HepG2 (cell line): ENCODE measurements around the gene FGD2. TPM values are rescaled to one million over a fixed set of nuclear protein-coding genes. Genes with fewer than 3 reads are reported as not detected.

Experiments used
- ATAD3A ChIP-seq: sonication (generic); formaldehyde crosslinking; IDR thresholded peaks from 2 replicates; pipeline ENCODE4 v1.4.0; 2020; ENCODE audit warnings: missing genetic modification reagents
- GTF2F1 ChIP-seq: fragments of 150-350 bp; IDR thresholded peaks from 2 replicates; pipeline ENCODE4 v1.6.1; 2014; ENCODE audit warnings: low read length
- IRF1 ChIP-seq: sonication (generic); formaldehyde crosslinking; IDR thresholded peaks from 2 replicates; pipeline ENCODE4 v1.4.0; 2020; ENCODE audit warnings: low read depth, mild to moderate bottlenecking, missing genetic modification reagents
- JUN ChIP-seq: sonication (generic); formaldehyde crosslinking; IDR thresholded peaks from 2 replicates; pipeline ENCODE4 v1.4.0; 2020; ENCODE audit warnings: mild to moderate bottlenecking, missing genetic modification reagents
- LRRFIP1 ChIP-seq: sonication (generic); formaldehyde crosslinking; conservative IDR thresholded peaks from 2 replicates; pipeline ENCODE4 v1.4.0; 2020; ENCODE audit warnings: missing genetic modification reagents
- NR2C2 ChIP-seq: sonication (generic); formaldehyde crosslinking; IDR thresholded peaks from 2 replicates; pipeline ENCODE4 v1.4.0; 2020; ENCODE audit warnings: missing genetic modification reagents, mild to moderate bottlenecking, moderate library complexity, borderline replicate concordance
- NRL ChIP-seq: sonication (generic); formaldehyde crosslinking; IDR thresholded peaks from 2 replicates; pipeline ENCODE4 v1.5.0; 2020; ENCODE audit warnings: missing genetic modification reagents, mild to moderate bottlenecking, moderate library complexity, borderline replicate concordance
- PCBP2 ChIP-seq: fragments of 200-400 bp; formaldehyde crosslinking; optimal IDR thresholded peaks from 2 replicates; pipeline ENCODE3; 2018; ENCODE audit warnings: low read length, low read depth; ENCODE audit not compliant: poor library complexity, severe bottlenecking
- POLR2A ChIP-seq, 2 experiments: IDR thresholded peaks; 2 replicates each; pipeline ENCODE4 v1.6.1; 2011; ENCODE audit warnings: low read depth in 2 of 2, low read length in 2 of 2, mild to moderate bottlenecking in 1 of 2, moderate library complexity in 1 of 2; ENCODE audit not compliant: insufficient read depth in 1 of 2
- SALL2 ChIP-seq: sonication (generic); formaldehyde crosslinking; IDR thresholded peaks from 2 replicates; pipeline ENCODE4 v1.8.1; 2023; ENCODE audit warnings: mild to moderate bottlenecking, missing genetic modification reagents, inconsistent platforms
- TEAD2 ChIP-seq: sonication (generic); formaldehyde crosslinking; IDR thresholded peaks from 2 replicates; pipeline ENCODE4 v1.9.0; 2021; ENCODE audit warnings: missing genetic modification reagents
- ZBTB44 ChIP-seq: sonication (generic); formaldehyde crosslinking; IDR thresholded peaks from 2 replicates; pipeline ENCODE4 v1.4.0; 2020; ENCODE audit warnings: missing genetic modification reagents
- ZBTB46 ChIP-seq: sonication (generic); formaldehyde crosslinking; IDR thresholded peaks from 2 replicates; pipeline ENCODE4 v1.4.0; 2020; ENCODE audit warnings: mild to moderate bottlenecking, missing genetic modification reagents, borderline replicate concordance
- ZMYM2 ChIP-seq: sonication (generic); formaldehyde crosslinking; IDR thresholded peaks from 2 replicates; pipeline ENCODE4 v1.8.0; 2022; ENCODE audit warnings: mild to moderate bottlenecking, missing genetic modification reagents
- ZNF10 ChIP-seq: sonication (generic); formaldehyde crosslinking; IDR thresholded peaks from 2 replicates; pipeline ENCODE4 v1.4.0; 2020; ENCODE audit warnings: mild to moderate bottlenecking, low read depth, missing genetic modification reagents, borderline replicate concordance
- ZNF256 ChIP-seq: sonication (generic); formaldehyde crosslinking; conservative IDR thresholded peaks from 2 replicates; pipeline ENCODE4 v1.4.0; 2020; ENCODE audit warnings: missing genetic modification reagents
- ZNF441 ChIP-seq: sonication (generic); formaldehyde crosslinking; IDR thresholded peaks from 2 replicates; pipeline ENCODE4 v1.7.0; 2021; ENCODE audit warnings: missing genetic modification reagents, borderline replicate concordance
- ZNF451 ChIP-seq: sonication (generic); formaldehyde crosslinking; IDR thresholded peaks from 2 replicates; pipeline ENCODE4 v1.5.0; 2020; ENCODE audit warnings: mild to moderate bottlenecking, missing genetic modification reagents
- ZNF562 ChIP-seq: sonication (generic); formaldehyde crosslinking; IDR thresholded peaks from 2 replicates; pipeline ENCODE4 v1.8.0; 2022; ENCODE audit warnings: missing genetic modification reagents, borderline replicate concordance
- ZNF569 ChIP-seq: sonication (generic); formaldehyde crosslinking; IDR thresholded peaks from 2 replicates; pipeline ENCODE4 v1.5.0; 2020; ENCODE audit warnings: mild to moderate bottlenecking, missing genetic modification reagents, moderate library complexity, borderline replicate concordance
- ZNF704 ChIP-seq: sonication (generic); formaldehyde crosslinking; IDR thresholded peaks from 2 replicates; pipeline ENCODE4 v1.8.1; 2023; ENCODE audit warnings: mild to moderate bottlenecking, inconsistent platforms, moderate library complexity, missing genetic modification reagents, borderline replicate concordance
- polyA plus RNA-seq, 8 experiments: library from polyadenylated mRNA; depleted of rRNA in 3 of 8; stranded (reverse) in 7 of 8; unstranded in 1 of 8; fragments of >200 nt; fragmentation: Illumina TruSeq in 4 of 8; extraction: Trizol in 4 of 8; gene quantifications; 2 replicates each; pipeline versions ENCODE4 v1.2.1 to v1.2.3, GENCODE V29; 2011 to 2016; ENCODE audit warnings: low read depth in 4 of 8, missing spikeins in 1 of 8, mixed read lengths in 1 of 8; ENCODE audit not compliant: insufficient read depth in 1 of 8
- total RNA-seq, 5 experiments: library from RNA; depleted of rRNA; stranded (reverse); fragments of >200 nt; fragmentation: Illumina TruSeq; extraction: Trizol; gene quantifications; 2 replicates each; pipeline ENCODE4 v1.2.3, GENCODE V29; 2016; ENCODE audit warnings: low read depth in 1 of 5

FGD2 gene
- total and polyA plus RNA-seq, 2 of the 13 experiments (the other 11 are each of a cell fraction or from before 2014, with no cell fraction given), result not detected

- TF ChIP-seq IRF1 (no peak), POLR2A (IDR thresholded peaks at IDR 0.05; ENCODE audit: insufficient read depth in 1 of 2, low read depth in 2 of 2, low read length in 2 of 2) (peak in 1 of 2 experiments; percentile 85; a peak in 2 of 4 replicates), ZBTB46 (CRISPR knock-in tag) (0 out of 2 replicates have a peak, but pooled peaks have one; percentile 55), ZNF562 (CRISPR knock-in tag) (no peak), ZBTB44 (CRISPR knock-in tag) (no peak), PCBP2 (no peak), ZNF256 (no peak), NR2C2 (CRISPR knock-in tag) (peak; percentile 44; the same call in 1 of the 2 replicates), ZMYM2 (CRISPR knock-in tag) (peak; percentile 40; the same call in 1 of the 2 replicates), ZNF704 (no peak), SALL2 (0 out of 2 replicates have a peak, but pooled peaks have one; percentile 18), ATAD3A (CRISPR knock-in tag) (no peak), GTF2F1 (0 out of 2 replicates have a peak, but pooled peaks have one; percentile 42), LRRFIP1 (CRISPR knock-in tag) (no peak), NRL (peak; percentile 93; the same call in 1 of the 2 replicates), ZNF441 (CRISPR knock-in tag) (peak; percentile 64; the same call in 1 of the 2 replicates), JUN (CRISPR knock-in tag) (peak; percentile 66; the same call in 1 of the 2 replicates), ZNF569 (CRISPR knock-in tag) (no peak), TEAD2 (CRISPR knock-in tag) (no peak), ZNF10 (CRISPR knock-in tag) (no peak), ZNF451 (CRISPR knock-in tag) (peak; percentile 55; the same call in 1 of the 2 replicates)
Observed at GRCh38 chr6:37059344-37060194, 54.1 kb downstream of the FGD2 start (continued).
